Brain microvascular endothelial cell (primary cell): ENCODE measurements around the gene B3GNT8.
"Not testable (repeated sequence)": the region's sequence is repeated elsewhere in the genome, so short reads cannot be mapped to it uniquely, and the experiment has no call there.

ENCODE experiments used
- DNase-seq: peaks from one replicate; pipeline ENCODE4 v3.0.0-alpha.2; 2020
- H3K27ac ChIP-seq: fragments of 250-450 bp; sonication (Bioruptor Pico); 2 replicates; pipeline ENCODE4 v1.5.1; 2020; ENCODE audit warnings: mild to moderate bottlenecking, moderate library complexity
- H3K27me3 ChIP-seq: fragments of 250-450 bp; sonication (Bioruptor Pico); replicated peaks from 2 replicates; pipeline ENCODE4 v1.5.1; 2020; ENCODE audit warnings: mild to moderate bottlenecking
- H3K36me3 ChIP-seq: fragments of 250-450 bp; sonication (Bioruptor Pico); replicated peaks from 2 replicates; pipeline ENCODE4 v1.5.1; 2020; ENCODE audit warnings: mild to moderate bottlenecking
- H3K4me3 ChIP-seq: 2 replicates; pipeline ENCODE4 v1.5.1; 2011; ENCODE audit warnings: low read depth, mild to moderate bottlenecking, control low read depth, low read length, moderate library complexity
- CTCF ChIP-seq: IDR thresholded peaks from 2 replicates; pipeline ENCODE4 v1.5.1; 2011; ENCODE audit warnings: low read depth, mild to moderate bottlenecking, moderate library complexity, low read length, control low read depth, inconsistent platforms; ENCODE audit errors: missing control alignments
- in situ Hi-C: cut with HindIII; loops from 2 replicates; pipeline ENCODE4 v1.10.0; 2017; ENCODE audit warnings: low sequenced_read_pairs, low pct_ligation_motif_present

The B3GNT8 gene

GRCh38 chr19:41426952-41427646 lies at the start of gene B3GNT8:
Gene B3GNT8 (minus strand): TSS chr19:41427374. CDS start chr19:41426778, 596 bp downstream.
- Histone ChIP-seq H3K27me3 (no peaks in the 10 kb centered on the region), H3K4me3 (peak within 1 kb of the TSS; percentile 35), H3K27ac (no peak within 1 kb of the TSS), H3K36me3 (peaks cover 15% of the 10 kb centered on the region)
- in situ Hi-C loops: no loop called here
- no peak for TF ChIP-seq CTCF
- DNase-seq: peak; percentile 11

- in situ Hi-C loops: no loop called here
- no peak overlapping the region for H3K27ac ChIP-seq
- H3K4me3 ChIP-seq: no peak overlapping the region
- DNase-seq: no peak
- no peaks in the 10 kb centered on the region for H3K36me3 ChIP-seq
- TF ChIP-seq CTCF: no peak
- no peaks in the 10 kb centered on the region for H3K27me3 ChIP-seq
Observed at GRCh38 chr19:41476583-41476982, 49.4 kb upstream of the B3GNT8 start.

- in situ Hi-C loops, H3K36me3 ChIP-seq, H3K4me3 ChIP-seq, DNase-seq, H3K27me3 ChIP-seq, H3K27ac ChIP-seq: not testable (repeated sequence)
Observed at GRCh38 chr19:41463257-41464256, 36.4 kb upstream of the B3GNT8 start.

- H3K4me3 ChIP-seq: no peak overlapping the region
- H3K36me3 ChIP-seq: no peaks in the 10 kb centered on the region
- H3K27ac ChIP-seq: no peak overlapping the region
- no peak for TF ChIP-seq CTCF
- in situ Hi-C loops: no loop called here
- no peak for DNase-seq
- H3K27me3 ChIP-seq: no peaks in the 10 kb centered on the region
Observed at GRCh38 chr19:41462497-41462896, 35.3 kb upstream of the B3GNT8 start.

- H3K36me3 ChIP-seq: no peaks in the 10 kb centered on the region
- H3K27ac ChIP-seq: no peak overlapping the region
- TF ChIP-seq CTCF: no peak
- H3K4me3 ChIP-seq: no peak overlapping the region
- H3K27me3 ChIP-seq: no peaks in the 10 kb centered on the region
- in situ Hi-C loops: no loop called here
- no peak for DNase-seq
Observed at GRCh38 chr19:41457241-41457640, 30.1 kb upstream of the B3GNT8 start.

GRCh38 chr19:41456342-41456918 lies 29.3 kb upstream of the B3GNT8 start:
- no peak for TF ChIP-seq CTCF
- peak; percentile 24 for DNase-seq
- in situ Hi-C loops: no loop called here
- Histone ChIP-seq H3K4me3 (no peak overlapping the region), H3K36me3 (no peaks in the 10 kb centered on the region), H3K27ac (no peak overlapping the region), H3K27me3 (no peaks in the 10 kb centered on the region)
